Stimulated activated CD8-positive, alpha-beta memory T cell treated with anti-CD3 and anti-CD28 coated beads, Interleukin-15, amount 100 ng/mL, for 4 hours (primary cell): Measurements from ENCODE around the gene UBE2O.

ENCODE experiments used
- DNase-seq, 2 donors: peaks; one replicate each; pipeline ENCODE4 v3.0.0-alpha.2; 2020; ENCODE audit warnings: low read depth in 2 of 2

UBE2O gene

GRCh38 chr17:76467366-76467765, 14.4 kb upstream of the UBE2O start, which contains the start of gene AANAT:
Gene AANAT (plus strand): TSS chr17:76467603. CDS start chr17:76468747, 1,144 bp downstream.
- no peak for DNase-seq

- DNase-seq = no peak
Measured at GRCh38 chr17:76466775-76467130, 13.8 kb upstream of the UBE2O start.

- no peak for DNase-seq
Measured at GRCh38 chr17:76462556-76463290, 9.8 kb upstream of the UBE2O start.

- DNase-seq = no peak
Measured at GRCh38 chr17:76461765-76462555, 9.0 kb upstream of the UBE2O start.

GRCh38 chr17:76459674-76460073, 6.7 kb upstream of the UBE2O start:
- no peak for DNase-seq

- no peak for DNase-seq
Measured at GRCh38 chr17:76458580-76459490, 5.9 kb upstream of the UBE2O start.

GRCh38 chr17:76453431-76453743, 435 bp upstream of the UBE2O start:
- no peak for DNase-seq

- no peak for DNase-seq
Measured at GRCh38 chr17:76452127-76452659, 759 bp downstream of the UBE2O start.

GRCh38 chr17:76451506-76451905, 1.4 kb downstream of the UBE2O start:
- no peak for DNase-seq

- no peak for DNase-seq
Measured at GRCh38 chr17:76449126-76449525, 3.8 kb downstream of the UBE2O start.

GRCh38 chr17:76447931-76448652, 4.9 kb downstream of the UBE2O start:
- no peak for DNase-seq

- DNase-seq = no peak
Measured at GRCh38 chr17:76446449-76447231, 6.3 kb downstream of the UBE2O start.

GRCh38 chr17:76445697-76446448, 7.1 kb downstream of the UBE2O start:
- DNase-seq = no peak

- DNase-seq = no peak
Measured at GRCh38 chr17:76444518-76445311, 8.2 kb downstream of the UBE2O start.

GRCh38 chr17:76442341-76443338, 10.3 kb downstream of the UBE2O start:
- DNase-seq = no peak

GRCh38 chr17:76441686-76442340, 11.1 kb downstream of the UBE2O start:
- no peak for DNase-seq

- DNase-seq = no peak
Measured at GRCh38 chr17:76440751-76441362, 12.1 kb downstream of the UBE2O start.
